Upper lobe of right lung (tissue), 1 donor: Measurements from ENCODE around the gene SRRM4. TPM values are rescaled to one million over a fixed set of nuclear protein-coding genes. Genes with fewer than 3 reads are reported as not detected.
"Not testable (repeated sequence)": the region's sequence is repeated elsewhere in the genome, so short reads cannot be mapped to it uniquely, and the experiment has no call there.

Experiments
- ATAC-seq: fragments of 200-7000 bp; cut with Tn5 transposase; one replicate; pipeline ENCODE4 v1.9.1; 2020; ENCODE audit warnings: mild to moderate bottlenecking, moderate library complexity
- DNase-seq: peaks from one replicate; pipeline ENCODE4 v3.0.0-alpha.2; 2020
- H3K27ac ChIP-seq: fragments of 200-600 bp; one replicate; pipeline ENCODE4 v1.8.0; 2022
- H3K27me3 ChIP-seq: fragments of 200-600 bp; one replicate; pipeline ENCODE4 v1.8.0; 2022; ENCODE audit warnings: mild to moderate bottlenecking
- H3K36me3 ChIP-seq: fragments of 200-600 bp; one replicate; pipeline ENCODE4 v1.8.0; 2022
- H3K4me1 ChIP-seq: fragments of 200-600 bp; one replicate; pipeline ENCODE4 v1.8.0; 2022
- H3K4me3 ChIP-seq: fragments of 200-600 bp; one replicate; pipeline ENCODE4 v1.8.0; 2022; ENCODE audit warnings: mild to moderate bottlenecking
- H3K9me3 ChIP-seq: fragments of 200-600 bp; one replicate; pipeline ENCODE4 v1.8.0; 2022
- CTCF ChIP-seq: fragments of 200-600 bp; IDR thresholded peaks from one replicate; pipeline ENCODE4 v1.8.0; 2022; ENCODE audit warnings: antibody characterized with exemption
- intact Hi-C: fragments of 100-400 bp; cut with DNase I; formaldehyde crosslinking; loops from one replicate; pipeline ENCODE4 v1.11.0; 2022
- total RNA-seq: library from RNA; stranded (reverse); fragmentation: NEBNext Ultra II Directional; extraction: Animal tissue kit (Norgen Biotek cat#: 25700); gene quantifications from one replicate; pipeline ENCODE4 v1.2.1, GENCODE V29; 2021
- donor health status: DM: no; HTN: yes; CAD: no; lungs with severe emphysema.

SRRM4 gene
- total RNA-seq, 1 donor from 2014 or later = 0.12 TPM

GRCh38 chr12:119096429-119097202, 115.3 kb downstream of the SRRM4 start:
- no peak overlapping the region for H3K27ac ChIP-seq
- intact Hi-C loops = no loop called here
- peak; percentile 51 for ATAC-seq

GRCh38 chr12:119100933-119101332, 119.6 kb downstream of the SRRM4 start:
- H3K27ac ChIP-seq = no peak overlapping the region
- no peaks in the 10 kb centered on the region for H3K36me3 ChIP-seq
- no peaks in the 10 kb centered on the region for H3K9me3 ChIP-seq
- TF ChIP-seq CTCF = no peak
- H3K27me3 ChIP-seq = no peaks in the 10 kb centered on the region
- ATAC-seq (no peak), DNase-seq (no peak)
- no peaks in the 10 kb centered on the region for H3K4me1 ChIP-seq
- H3K4me3 ChIP-seq = no peak overlapping the region
- intact Hi-C loops = no loop called here

More at GRCh38 chr12:119096429-119097202, 115.3 kb downstream of the SRRM4 start:
- Histone ChIP-seq H3K4me1 (no peaks in the 10 kb centered on the region), H3K27me3 (peaks cover 8% of the 10 kb centered on the region), H3K9me3 (no peaks in the 10 kb centered on the region), H3K4me3 (no peak overlapping the region), H3K36me3 (no peaks in the 10 kb centered on the region)
- no peak for DNase-seq
- no peak for TF ChIP-seq CTCF

- intact Hi-C loops = no loop called here
- no peaks in the 10 kb centered on the region for H3K27me3 ChIP-seq
- no peak overlapping the region for H3K4me3 ChIP-seq
- DNase-seq (no peak), ATAC-seq (peak; percentile 79)
- no peak overlapping the region for H3K27ac ChIP-seq
- no peaks in the 10 kb centered on the region for H3K4me1 ChIP-seq
- H3K36me3 ChIP-seq = no peaks in the 10 kb centered on the region
- H3K9me3 ChIP-seq = no peaks in the 10 kb centered on the region
- no peak for TF ChIP-seq CTCF
Observed at GRCh38 chr12:119102274-119102673, 120.9 kb downstream of the SRRM4 start.

- Histone ChIP-seq H3K27me3 (no peaks in the 10 kb centered on the region), H3K27ac (no peak overlapping the region), H3K36me3 (no peaks in the 10 kb centered on the region), H3K9me3 (no peaks in the 10 kb centered on the region), H3K4me3 (no peak overlapping the region), H3K4me1 (no peaks in the 10 kb centered on the region)
- TF ChIP-seq CTCF = no peak
- intact Hi-C loops = no loop called here
- DNase-seq (no peak), ATAC-seq (no peak)
Observed at GRCh38 chr12:119102714-119103113, 121.4 kb downstream of the SRRM4 start.

GRCh38 chr12:119104969-119105368, 123.6 kb downstream of the SRRM4 start:
- not testable (repeated sequence) for H3K27me3 ChIP-seq, ATAC-seq

GRCh38 chr12:119113496-119113986, 132.2 kb downstream of the SRRM4 start:
- Histone ChIP-seq H3K36me3 (no peaks in the 10 kb centered on the region), H3K4me3 (no peak overlapping the region), H3K27ac (no peak overlapping the region), H3K27me3 (no peaks in the 10 kb centered on the region), H3K9me3 (no peaks in the 10 kb centered on the region), H3K4me1 (no peaks in the 10 kb centered on the region)
- TF ChIP-seq CTCF = no peak
- no peak for DNase-seq
- intact Hi-C loops = no loop called here
- no peak for ATAC-seq

More at GRCh38 chr12:119104969-119105368, 123.6 kb downstream of the SRRM4 start:
- DNase-seq, H3K27ac ChIP-seq, H3K4me1 ChIP-seq, H3K9me3 ChIP-seq, intact Hi-C loops, H3K4me3 ChIP-seq, H3K36me3 ChIP-seq: not testable (repeated sequence)
